K562 (cell line): ENCODE measurements around the gene CCDC183. TPM values are rescaled to one million over a fixed set of nuclear protein-coding genes. Genes with fewer than 3 reads are reported as not detected.

Source experiments
- ATAC-seq: fragments of 200-7000 bp; cut with Tn5 transposase; 3 replicates; pipeline ENCODE4 v1.9.1; 2020; ENCODE audit warnings: moderate library complexity
- BruUV-seq: library from RNA; stranded (reverse); fragments of 400-500 nt; replicated peaks from 2 replicates; lab custom pipeline; 2021; lab: Mats Ljungman, UMichigan
- CTCF ChIA-PET: fragments of 300-600 bp; formaldehyde crosslinking; extraction: SDS; loops from one replicate; lab custom pipeline; 2021; ENCODE audit warnings: low intra/inter-chr PET ratio; lab: Yijun Ruan, JAX
- POLR2A ChIA-PET: fragments of 300-600, 350-650 bp; sonication (Branson Sonifier 250); formaldehyde crosslinking; extraction: SDS; loops from one replicate; lab custom pipeline; 2021; ENCODE audit warnings: antibody characterized with exemption, inconsistent platforms; lab: Yijun Ruan, JAX
- DNase-seq, 4 experiments: peaks; one replicate each; pipeline versions ENCODE4 v3.0.0 to v3.0.0-alpha.2; 2011 to 2018; ENCODE audit warnings: low spot score in 3 of 4, mixed read lengths in 3 of 4; ENCODE audit errors: extremely low read depth in 1 of 4
- FAIRE-seq: peaks from 2 replicates; lab custom pipeline; 2011; peaks lifted over from hg19 to GRCh38; lab: Jason Lieb, UNC
- H2AFZ ChIP-seq: 2 replicates; pipeline ENCODE4 v1.6.0; 2011; ENCODE audit warnings: low read depth, low read length, control low read depth, inconsistent platforms
- H3K27ac ChIP-seq: fragments of 200-600 bp; 3 replicates; pipeline ENCODE4 v1.8.0; 2011; ENCODE audit warnings: low read depth, mild to moderate bottlenecking, control low read depth, inconsistent platforms, low read length, moderate library complexity, mixed read lengths; ENCODE audit errors: extremely low read depth
- H3K27me3 ChIP-seq, 2 experiments: fragments of 300-600 bp in 1 of 2; 2 replicates in 1 of 2; 3 replicates in 1 of 2; pipeline versions ENCODE4 v1.6.0 to v1.8.0; 2011; ENCODE audit warnings: inconsistent platforms in 2 of 2, low read length in 2 of 2, mild to moderate bottlenecking in 1 of 2, mixed read lengths in 1 of 2, moderate library complexity in 1 of 2; ENCODE audit not compliant: control insufficient read depth in 2 of 2, insufficient read depth in 2 of 2
- H3K36me3 ChIP-seq: fragments of 300-600 bp; 3 replicates; pipeline ENCODE4 v1.8.0; 2011; ENCODE audit warnings: mild to moderate bottlenecking, low read length, inconsistent platforms; ENCODE audit not compliant: control insufficient read depth, insufficient read depth
- H3K4me1 ChIP-seq, 2 experiments: fragments of 200-600 bp in 1 of 2; replicated peaks in 1 of 2; 2 replicates in 1 of 2; 3 replicates in 1 of 2; pipeline versions ENCODE4 v1.5.1 to v1.8.0; 2011; ENCODE audit warnings: inconsistent platforms in 2 of 2, low read length in 2 of 2, mild to moderate bottlenecking in 1 of 2, mixed read lengths in 1 of 2, moderate library complexity in 1 of 2; ENCODE audit not compliant: control insufficient read depth in 2 of 2, insufficient read depth in 2 of 2
- H3K4me2 ChIP-seq: 2 replicates; pipeline ENCODE4 v1.6.1; 2011; ENCODE audit warnings: low read length, control low read depth, inconsistent platforms, mixed read lengths; ENCODE audit not compliant: insufficient read depth
- H3K4me3 ChIP-seq: fragments of 200-600 bp; sonication (generic), shearing (Covaris generic); 2 replicates; pipeline ENCODE4 v1.5.1; 2016; ENCODE audit warnings: control low read depth, inconsistent platforms
- H3K79me2 ChIP-seq: fragments of 200-600 bp; 3 replicates; pipeline ENCODE4 v1.8.0; 2011; ENCODE audit warnings: low read length, inconsistent platforms; ENCODE audit not compliant: control insufficient read depth, insufficient read depth
- H3K9ac ChIP-seq, 2 experiments: 2 replicates each; pipeline versions ENCODE4 v1.6.0 to v1.6.1; 2011; ENCODE audit warnings: low read depth in 2 of 2, low read length in 2 of 2, control low read depth in 1 of 2, inconsistent platforms in 1 of 2, mild to moderate bottlenecking in 1 of 2, mixed read lengths in 1 of 2; ENCODE audit not compliant: insufficient read depth in 1 of 2
- H3K9me1 ChIP-seq: one replicate; pipeline ENCODE4 v1.6.0; 2011; ENCODE audit warnings: inconsistent platforms, mild to moderate bottlenecking, low read length, moderate library complexity; ENCODE audit not compliant: control insufficient read depth, insufficient read depth
- H3K9me3 ChIP-seq: replicated peaks from 2 replicates; pipeline ENCODE4 v1.5.1; 2011; ENCODE audit warnings: low read depth, low read length, inconsistent platforms; ENCODE audit not compliant: control insufficient read depth, insufficient read depth
- H4K20me1 ChIP-seq: replicated peaks from 2 replicates; pipeline ENCODE4 v1.6.1; 2011; ENCODE audit warnings: low read length, inconsistent platforms, mixed read lengths; ENCODE audit not compliant: control insufficient read depth, insufficient read depth
- E4F1 ChIP-seq: fragments of 250-450 bp; sonication (Bioruptor Pico); IDR thresholded peaks from 2 replicates; pipeline ENCODE4 v1.5.0; 2021; ENCODE audit warnings: mild to moderate bottlenecking, borderline replicate concordance
- FOSL1 ChIP-seq: fragments of 200-800 bp; sonication (Bioruptor generic); conservative IDR thresholded peaks from 2 replicates; pipeline ENCODE4 v1.6.1; 2016; ENCODE audit warnings: missing genetic modification characterization, missing compliant biosample characterization
- PCBP2 ChIP-seq: fragments of 200-400 bp; formaldehyde crosslinking; IDR thresholded peaks from 2 replicates; pipeline ENCODE4 v1.6.1; 2018; ENCODE audit warnings: low read length, low read depth, mild to moderate bottlenecking, moderate library complexity; ENCODE audit not compliant: poor library complexity, severe bottlenecking
- POLR2B ChIP-seq: fragments of 450-650 bp; IDR thresholded peaks from 2 replicates; pipeline ENCODE4 v1.6.1; 2018; ENCODE audit warnings: low read depth; ENCODE audit not compliant: partially characterized antibody
- SUPT5H ChIP-seq: fragments of 450-650 bp; IDR thresholded peaks from 2 replicates; pipeline ENCODE4 v1.6.1; 2016
- TCF7 ChIP-seq: sonication (generic); IDR thresholded peaks from 2 replicates; pipeline ENCODE4 v1.6.1; 2016; ENCODE audit warnings: antibody characterized with exemption, borderline replicate concordance
- TFAM ChIP-seq: fragments of 250-450 bp; sonication (Bioruptor Pico); conservative IDR thresholded peaks from 2 replicates; pipeline ENCODE4 v1.5.0; 2021; ENCODE audit warnings: mild to moderate bottlenecking, moderate library complexity
- ZNF592 ChIP-seq: fragments of 450-650 bp; IDR thresholded peaks from 2 replicates; pipeline ENCODE4 v1.6.1; 2017; ENCODE audit warnings: antibody characterized with exemption, mild to moderate bottlenecking
- ZNF668 ChIP-seq: fragments of 250-450 bp; sonication (Bioruptor Pico); IDR thresholded peaks from 2 replicates; pipeline ENCODE4 v1.8.0; 2022; ENCODE audit warnings: mild to moderate bottlenecking, inconsistent platforms
- WGBS: fragments of 100-300 bp; shearing (Covaris generic); methylation state at CpG from one replicate; pipeline ENCODE4 v1.1.6; 2016; ENCODE audit warnings: low coverage, mixed read lengths; ENCODE audit not compliant: insufficient coverage; ENCODE audit errors: missing lambda C conversion rate; 5-methylcytosine and 5-hydroxymethylcytosine counted together
- in situ Hi-C: fragments of 300-500 bp; cut with MboI; formaldehyde crosslinking; loops from 4 replicates; pipeline ENCODE4 v1.15.0; 2018; ENCODE audit warnings: inconsistent platforms, mixed read lengths
- intact Hi-C: fragments of 100-400 bp; cut with micrococcal nuclease; formaldehyde crosslinking; loops from 2 replicates; pipeline ENCODE4 v1.14.2; 2022
- polyA plus RNA-seq, 8 experiments: library from polyadenylated mRNA; depleted of rRNA in 4 of 8; stranded (reverse) in 5 of 8; unstranded in 3 of 8; fragments of >200 nt; fragmentation: Nextera tagmentation in 2 of 8; fragmentation: Illumina TruSeq in 1 of 8; extraction: Ambion mirVana in 2 of 8; extraction: Trizol in 1 of 8; gene quantifications; 2 replicates each; pipeline versions ENCODE4 v1.2.1 to v1.2.3, GENCODE V29; 2011 to 2014; ENCODE audit warnings: inconsistent platforms in 1 of 8, missing spikeins in 1 of 8
- total RNA-seq, 7 experiments: library from RNA; depleted of rRNA in 6 of 7; stranded (reverse); fragments of >200 nt in 6 of 7; fragmentation: Illumina TruSeq in 2 of 7; extraction: Trizol in 2 of 7; gene quantifications; 2 replicates each; pipeline versions ENCODE4 v1.2.1 to v1.2.3, GENCODE V29; 2011 to 2021; ENCODE audit warnings: low replicate concordance in 1 of 7

The CCDC183 gene
- total and polyA plus RNA-seq, 9 of the 15 experiments (the other 6 are each of a cell fraction or from before 2014, with no cell fraction given) = 0.21 to 0.60 (median 0.29) TPM; not detected in 4

GRCh38 chr9:136808806-136809158 lies 12.6 kb downstream of the CCDC183 start (continued):
- TF ChIP-seq E4F1 (CRISPR knock-in tag) = no peak
- TF ChIP-seq POLR2B = no peak

GRCh38 chr9:136814725-136815421 lies 18.7 kb downstream of the CCDC183 start:
- 0 out of 4 replicates have a peak overlapping the region, but pooled peaks of 1 of the 2 experiments have one; percentile 12 for H3K9ac ChIP-seq
- H3K9me3 ChIP-seq = no peaks in the 10 kb centered on the region
- POLR2A ChIA-PET = interaction anchor here (0.7 to 1.3 kb wide), 5 partner anchors 7 to 88 kb away, joined by 3 to 5 read pairs (median 3); partner anchors contain the start of gene RABL6
- no peak for FAIRE-seq
- whole genome bisulfite sequencing = 93% methylated on average over 13 of the region's 13 CpGs
- intact Hi-C loops = no loop called here
- H3K79me2 ChIP-seq = peaks cover 92% of the 10 kb centered on the region
- H3K9me1 ChIP-seq = no peaks in the 10 kb centered on the region
- peaks cover 0 to 12% of the 10 kb centered on the region in 2 experiments; a peak in 3 of 5 replicates for H3K4me1 ChIP-seq
- H3K4me3 ChIP-seq = no peak overlapping the region
- H2AFZ ChIP-seq = no peak overlapping the region
- peaks cover 84% of the 10 kb centered on the region for H3K36me3 ChIP-seq
- no TSS peak for BruUV-seq
- in situ Hi-C loops = no loop called here
- DNase-seq = no peak
- H3K4me2 ChIP-seq = no peak overlapping the region
- H4K20me1 ChIP-seq = no peaks in the 10 kb centered on the region; the same call in 1 of the 2 replicates
- no peaks in the 10 kb centered on the region for H3K27me3 ChIP-seq
- CTCF ChIA-PET = no interaction called here
- H3K27ac ChIP-seq = no peak overlapping the region
- ATAC-seq = no peak
- TF ChIP-seq ZNF592 (no peak), PCBP2 (no peak), FOSL1 (tag) (no peak), ZNF668 (CRISPR knock-in tag) (no peak), TCF7 (no peak), SUPT5H (0 out of 2 replicates have a peak, but pooled peaks have one; percentile 23), TFAM (CRISPR knock-in tag) (no peak)
